HCT116 (cell line): ENCODE data around the gene CD82. TPM values are rescaled to one million over a fixed set of nuclear protein-coding genes. Genes with fewer than 3 reads are reported as not detected.

ENCODE experiments used
- ATAC-seq: fragments of 200-7000 bp; cut with Tn5 transposase; 2 replicates; pipeline ENCODE4 v1.9.1; 2020; ENCODE audit warnings: mild to moderate bottlenecking, moderate library complexity
- BruUV-seq: library from RNA; stranded (reverse); fragments of 400-500 nt; replicated peaks from 2 replicates; lab custom pipeline; 2021; lab: Mats Ljungman, UMichigan
- CTCF ChIA-PET: fragments of 300-600 bp; sonication (Branson Sonifier 250); formaldehyde crosslinking; loops from one replicate; lab custom pipeline; 2021; ENCODE audit warnings: antibody characterized with exemption; lab: Charles Lee
- POLR2A ChIA-PET: fragments of 300-600, 350-600 bp; sonication (Branson Sonifier 250); formaldehyde crosslinking; loops from one replicate; lab custom pipeline; 2021; ENCODE audit warnings: antibody characterized with exemption; lab: Charles Lee
- RAD21 ChIA-PET, 2 experiments: fragments of 300-600 bp; sonication (Branson Sonifier 250); formaldehyde crosslinking; loops; one replicate each; lab custom pipeline; 2023; ENCODE audit warnings: low total read pairs in 2 of 2; ENCODE audit not compliant: uncharacterized antibody in 2 of 2, unreplicated experiment in 2 of 2, low non-redundant PET in 1 of 2; lab: Charles Lee
- DNase-seq: peaks from one replicate; pipeline ENCODE4 v3.0.0-alpha.2; 2010; ENCODE audit warnings: low read depth, low spot score
- H2AFZ ChIP-seq: fragments of 200-600 bp; shearing (Covaris generic), sonication (generic); 2 replicates; pipeline ENCODE4 v1.6.1; 2017; ENCODE audit warnings: low read depth, mixed run types, mixed read lengths, antibody characterized with exemption, low read length; ENCODE audit not compliant: poor library complexity, severe bottlenecking
- H3K27ac ChIP-seq: 2 replicates; pipeline ENCODE4 v1.5.1; 2012; ENCODE audit warnings: low read depth, low read length
- H3K27me3 ChIP-seq: fragments of 200-600 bp; sonication (generic); 2 replicates; pipeline ENCODE4 v1.6.1; 2016; ENCODE audit warnings: mixed run types, low read length, mixed read lengths; ENCODE audit not compliant: insufficient read depth
- H3K36me3 ChIP-seq, 2 experiments: fragments of 200-500 bp in 1 of 2; fragments of 200-600 bp in 1 of 2; sonication (Bioruptor generic) in 1 of 2; sonication (generic) in 1 of 2; 2 replicates each; pipeline versions ENCODE4 v1.5.1 to v1.6.1; 2014 to 2016; ENCODE audit warnings: low read length in 2 of 2, inconsistent platforms in 1 of 2, mixed read lengths in 1 of 2, mixed run types in 1 of 2; ENCODE audit not compliant: insufficient read depth in 2 of 2, control insufficient read depth in 1 of 2
- H3K4me1 ChIP-seq, 2 experiments: fragments of 200-600 bp in 1 of 2; sonication (generic) in 1 of 2; 2 replicates each; pipeline versions ENCODE4 v1.5.1 to v1.6.1; 2012 to 2017; ENCODE audit warnings: low read length in 2 of 2, inconsistent platforms in 1 of 2, mild to moderate bottlenecking in 1 of 2, mixed read lengths in 1 of 2, mixed run types in 1 of 2, moderate library complexity in 1 of 2; ENCODE audit not compliant: insufficient read depth in 2 of 2, control insufficient read depth in 1 of 2
- H3K4me2 ChIP-seq: fragments of 200-600 bp; sonication (generic); 2 replicates; pipeline ENCODE4 v1.6.1; 2017; ENCODE audit warnings: mixed run types, low read length, mixed read lengths
- H3K4me3 ChIP-seq, 2 experiments: fragments of 200-600 bp in 1 of 2; sonication (generic) in 1 of 2; replicated peaks in 1 of 2; 2 replicates each; pipeline ENCODE4 v1.5.1; 2011 to 2016; ENCODE audit warnings: low read length in 2 of 2, control low read depth in 1 of 2, low read depth in 1 of 2, mild to moderate bottlenecking in 1 of 2, mixed read lengths in 1 of 2, mixed run types in 1 of 2
- H3K79me2 ChIP-seq: fragments of 200-600 bp; sonication (generic); 2 replicates; pipeline ENCODE4 v1.6.1; 2017; ENCODE audit warnings: mild to moderate bottlenecking, mixed run types, low read length, moderate library complexity, mixed read lengths; ENCODE audit not compliant: insufficient read depth
- H3K9ac ChIP-seq: fragments of 200-600 bp; sonication (generic); 2 replicates; pipeline ENCODE4 v1.6.1; 2016; ENCODE audit warnings: low read length, mixed read lengths
- H3K9me2 ChIP-seq: fragments of 200-600 bp; sonication (generic), shearing (Covaris generic); 2 replicates; pipeline ENCODE4 v1.6.1; 2017; ENCODE audit warnings: mixed run types, mild to moderate bottlenecking, moderate library complexity; ENCODE audit not compliant: insufficient read depth
- H3K9me3 ChIP-seq, 2 experiments: fragments of 200-500 bp in 1 of 2; fragments of 200-600 bp in 1 of 2; sonication (Bioruptor generic) in 1 of 2; sonication (generic) in 1 of 2; 2 replicates each; pipeline ENCODE4 v1.6.1; 2014 to 2017; ENCODE audit warnings: low read length in 2 of 2, mixed read lengths in 2 of 2, inconsistent platforms in 1 of 2, low read depth in 1 of 2, mild to moderate bottlenecking in 1 of 2, mixed run types in 1 of 2, moderate library complexity in 1 of 2; ENCODE audit not compliant: control insufficient read depth in 1 of 2, insufficient read depth in 1 of 2
- H4K20me1 ChIP-seq: fragments of 200-600 bp; sonication (generic), shearing (Covaris generic); 2 replicates; pipeline ENCODE4 v1.6.1; 2017; ENCODE audit warnings: mixed run types, mild to moderate bottlenecking, moderate library complexity; ENCODE audit not compliant: insufficient read depth
- EGR1 ChIP-seq: IDR thresholded peaks from 2 replicates; pipeline ENCODE4 v1.6.1; 2012; ENCODE audit warnings: low read depth
- ELF1 ChIP-seq: IDR thresholded peaks from 2 replicates; pipeline ENCODE4 v1.6.1; 2012; ENCODE audit warnings: low read depth, borderline replicate concordance
- EZH2 ChIP-seq: fragments of 200-600 bp; sonication (generic); IDR thresholded peaks from 2 replicates; pipeline ENCODE4 v1.6.1; 2017; ENCODE audit warnings: antibody characterized with exemption, mixed run types
- EZH2phosphoT487 ChIP-seq: fragments of 200-600 bp; IDR thresholded peaks from 2 replicates; pipeline ENCODE4 v1.6.1; 2018; ENCODE audit warnings: antibody characterized with exemption, borderline replicate concordance
- JUND ChIP-seq: IDR thresholded peaks from 2 replicates; pipeline ENCODE4 v1.6.1; 2012
- POLR2AphosphoS5 ChIP-seq: IDR thresholded peaks from 2 replicates; pipeline ENCODE4 v1.6.1; 2011; ENCODE audit warnings: mild to moderate bottlenecking, low read depth, low read length, moderate library complexity
- TCF7L2 ChIP-seq: IDR thresholded peaks from 2 replicates; pipeline ENCODE4 v1.7.0; 2011; ENCODE audit warnings: borderline replicate concordance, inconsistent platforms; ENCODE audit not compliant: insufficient read depth, insufficient read length; ENCODE audit errors: extremely low read depth
- YY1 ChIP-seq: IDR thresholded peaks from 2 replicates; pipeline ENCODE4 v1.6.1; 2011; ENCODE audit warnings: low read length, low read depth, moderate library complexity, mild to moderate bottlenecking; ENCODE audit not compliant: insufficient replicate concordance; ENCODE audit errors: extremely low read depth
- ZFX ChIP-seq: fragments of 450-650 bp; IDR thresholded peaks from 2 replicates; pipeline ENCODE4 v1.6.1; 2017
- intact Hi-C: fragments of 100-400 bp; cut with micrococcal nuclease; formaldehyde crosslinking; loops from 2 replicates; pipeline ENCODE4 v1.10.0; 2022
- total RNA-seq: library from RNA; stranded (reverse); gene quantifications from one replicate; pipeline ENCODE4 v1.2.1, GENCODE V29; 2021; ENCODE audit not compliant: unreplicated experiment
- TF ChIP-seq, protein P1 (sequence below), 3 experiments: fragments of 200-600 bp in 1 of 3; sonication (generic) in 1 of 3; IDR thresholded peaks in 2 of 3; conservative IDR thresholded peaks in 1 of 3; 2 replicates each; pipeline ENCODE4 v1.5.1; 2012 to 2017; ENCODE audit warnings: low read depth in 2 of 3, low read length in 2 of 3, antibody characterized with exemption in 1 of 3, borderline replicate concordance in 1 of 3, control low read depth in 1 of 3, mild to moderate bottlenecking in 1 of 3, mixed read lengths in 1 of 3, mixed run types in 1 of 3, moderate library complexity in 1 of 3; ENCODE audit not compliant: insufficient read depth in 1 of 3
- TF ChIP-seq, protein P2 (sequence below): IDR thresholded peaks from 2 replicates; pipeline ENCODE4 v1.6.1; 2012

The CD82 gene
- total RNA-seq, 1 experiment from 2014 or later, result 16.7 TPM

DNA sequence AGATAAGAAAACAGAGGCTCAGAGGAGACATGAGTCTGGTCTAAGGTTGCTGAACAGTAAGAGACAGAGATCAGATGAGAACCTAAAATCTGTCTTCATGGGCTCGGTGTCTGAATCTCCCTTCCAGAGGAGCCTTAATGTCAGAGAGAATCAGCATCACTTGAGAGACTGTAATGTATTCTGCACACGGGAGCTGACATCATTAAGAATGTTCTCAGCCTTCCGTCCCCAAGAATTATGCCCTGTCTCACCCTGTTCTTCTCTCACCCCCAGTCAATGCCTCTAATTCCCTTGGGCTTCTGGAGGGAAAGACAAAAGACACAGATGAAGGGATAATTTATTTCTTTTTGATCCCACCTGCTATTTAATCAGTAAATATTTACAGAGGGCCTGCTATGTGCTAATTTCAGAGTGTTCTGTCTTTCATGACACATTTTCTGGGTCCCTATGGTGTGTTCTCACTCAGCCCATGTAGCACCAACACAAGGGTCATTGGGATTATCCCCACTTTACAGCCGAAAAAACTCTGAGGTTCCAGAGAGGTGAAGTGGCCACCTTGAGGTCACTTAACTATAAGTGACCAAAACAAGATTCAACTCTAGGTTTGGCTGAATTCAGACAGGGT is 61.8 kb downstream of the CD82 start:
- Histone ChIP-seq H3K27me3 (no peaks in the 10 kb centered on the region), H2AFZ (no peak overlapping the region), H3K4me3 (no peak overlapping the region), H3K36me3 (no peaks in the 10 kb centered on the region), H3K9ac (no peak overlapping the region), H3K9me3 (no peaks in the 10 kb centered on the region), H3K79me2 (no peaks in the 10 kb centered on the region), H4K20me1 (no peaks in the 10 kb centered on the region), H3K4me1 (0 out of 4 replicates have a peak, but pooled peaks cover 0 to under 1% of the 10 kb centered on the region in 2 experiments), H3K9me2 (no peaks in the 10 kb centered on the region), H3K27ac (no peak overlapping the region), H3K4me2 (no peak overlapping the region)
- intact Hi-C loops, result no loop called here
- no peak for ATAC-seq
- TF ChIP-seq, protein P1, sequence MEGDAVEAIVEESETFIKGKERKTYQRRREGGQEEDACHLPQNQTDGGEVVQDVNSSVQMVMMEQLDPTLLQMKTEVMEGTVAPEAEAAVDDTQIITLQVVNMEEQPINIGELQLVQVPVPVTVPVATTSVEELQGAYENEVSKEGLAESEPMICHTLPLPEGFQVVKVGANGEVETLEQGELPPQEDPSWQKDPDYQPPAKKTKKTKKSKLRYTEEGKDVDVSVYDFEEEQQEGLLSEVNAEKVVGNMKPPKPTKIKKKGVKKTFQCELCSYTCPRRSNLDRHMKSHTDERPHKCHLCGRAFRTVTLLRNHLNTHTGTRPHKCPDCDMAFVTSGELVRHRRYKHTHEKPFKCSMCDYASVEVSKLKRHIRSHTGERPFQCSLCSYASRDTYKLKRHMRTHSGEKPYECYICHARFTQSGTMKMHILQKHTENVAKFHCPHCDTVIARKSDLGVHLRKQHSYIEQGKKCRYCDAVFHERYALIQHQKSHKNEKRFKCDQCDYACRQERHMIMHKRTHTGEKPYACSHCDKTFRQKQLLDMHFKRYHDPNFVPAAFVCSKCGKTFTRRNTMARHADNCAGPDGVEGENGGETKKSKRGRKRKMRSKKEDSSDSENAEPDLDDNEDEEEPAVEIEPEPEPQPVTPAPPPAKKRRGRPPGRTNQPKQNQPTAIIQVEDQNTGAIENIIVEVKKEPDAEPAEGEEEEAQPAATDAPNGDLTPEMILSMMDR (IDR thresholded peaks at IDR 0.05 in 2 of 3, conservative IDR thresholded peaks at IDR 0.05 in 1 of 3; ENCODE audit: borderline replicate concordance in 1 of 3, insufficient read depth in 1 of 3, low read depth in 2 of 3, low read length in 2 of 3), result no peak
- TF ChIP-seq EZH2 (no peak), JUND (no peak), EZH2phosphoT487 (no peak), YY1 (no peak), EGR1 (no peak), ZFX (no peak), ELF1 (no peak), POLR2AphosphoS5 (no peak), TCF7L2 (no peak)
- TF ChIP-seq, protein P2, sequence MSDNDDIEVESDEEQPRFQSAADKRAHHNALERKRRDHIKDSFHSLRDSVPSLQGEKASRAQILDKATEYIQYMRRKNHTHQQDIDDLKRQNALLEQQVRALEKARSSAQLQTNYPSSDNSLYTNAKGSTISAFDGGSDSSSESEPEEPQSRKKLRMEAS, result no peak
- POLR2A ChIA-PET, result no interaction called here
- no TSS peak for BruUV-seq
- RAD21 ChIA-PET, result no interaction called here
- DNase-seq, result no peak
- CTCF ChIA-PET, result interaction anchor here (1.2 to 1.3 kb wide), 2 partner anchors 10 to 299 kb away, joined by 3 to 5 read pairs; no protein-coding TSS in a partner anchor
